Measurements from ENCODE around the gene CA12. TPM values are rescaled to one million over a fixed set of nuclear protein-coding genes. Genes with fewer than 3 reads are reported as not detected.
A peak's percentile ranks its signal among the peaks of the same experiment; 100 is the strongest.
"Not testable (repeated sequence)": the region's sequence is repeated elsewhere in the genome, so short reads cannot be mapped to it uniquely, and the experiment has no call there.

The CA12 gene
- total RNA-seq, 1 donor from 2014 or later, result 20.5 TPM

GRCh38 chr15:63338170-63338569 is 43.5 kb downstream of the CA12 start:
- DNase-seq (ENCODE audit: low spot score), result no peak

GRCh38 chr15:63337046-63337445 is 44.6 kb downstream of the CA12 start:
- DNase-seq (ENCODE audit: low spot score), result no peak

GRCh38 chr15:63335543-63336240 is 46.0 kb downstream of the CA12 start:
- DNase-seq (ENCODE audit: low spot score), result no peak

- no peak for DNase-seq (ENCODE audit: low spot score)
These were observed 46.8 kb downstream of the CA12 start for GRCh38 chr15:63334821-63335220.

GRCh38 chr15:63332367-63333124 is 49.1 kb downstream of the CA12 start:
- no peak for DNase-seq (ENCODE audit: low spot score)

- DNase-seq (ENCODE audit: low spot score), result no peak
These were observed 50.2 kb downstream of the CA12 start for GRCh38 chr15:63331456-63331855.

GRCh38 chr15:63330926-63331325 is 50.7 kb downstream of the CA12 start:
- DNase-seq (ENCODE audit: low spot score), result no peak

- DNase-seq (ENCODE audit: low spot score), result no peak
These were observed 51.9 kb downstream of the CA12 start for GRCh38 chr15:63329567-63330350.

GRCh38 chr15:63327648-63328421 is 53.8 kb downstream of the CA12 start:
- peak; percentile 21 for DNase-seq (ENCODE audit: low spot score)

GRCh38 chr15:63324770-63325169 is 56.9 kb downstream of the CA12 start:
- no peak for DNase-seq (ENCODE audit: low spot score)

- no peak for DNase-seq (ENCODE audit: low spot score)
These were observed 57.7 kb downstream of the CA12 start for GRCh38 chr15:63323798-63324563.

- no peak for DNase-seq (ENCODE audit: low spot score)
These were observed 59.1 kb downstream of the CA12 start for GRCh38 chr15:63322541-63322940.

- DNase-seq (ENCODE audit: low spot score), result no peak
These were observed 60.2 kb downstream of the CA12 start for GRCh38 chr15:63321462-63321861.

- not testable (repeated sequence) for DNase-seq (ENCODE audit: low spot score)
These were observed 60.7 kb downstream of the CA12 start for GRCh38 chr15:63320981-63321380.

GRCh38 chr15:63320446-63320845 is 61.2 kb downstream of the CA12 start:
- not testable (repeated sequence) for DNase-seq (ENCODE audit: low spot score)

GRCh38 chr15:63319065-63319464 is 62.6 kb downstream of the CA12 start:
- DNase-seq (ENCODE audit: low spot score), result no peak

GRCh38 chr15:63318344-63318743 is 63.3 kb downstream of the CA12 start:
- no peak for DNase-seq (ENCODE audit: low spot score)

- no peak for DNase-seq (ENCODE audit: low spot score)
These were observed 67.2 kb downstream of the CA12 start for GRCh38 chr15:63314409-63314808.

- no peak for DNase-seq (ENCODE audit: low spot score)
These were observed 67.8 kb downstream of the CA12 start for GRCh38 chr15:63313825-63314224.

GRCh38 chr15:63312286-63312685 is 69.4 kb downstream of the CA12 start:
- no peak for DNase-seq (ENCODE audit: low spot score)

- DNase-seq (ENCODE audit: low spot score), result no peak
These were observed 71.0 kb downstream of the CA12 start for GRCh38 chr15:63310646-63311045.

Data from mucosa of gallbladder (tissue), 1 donor.